Psoas muscle (tissue), 8 donors: ENCODE measurements around the gene NRP2. TPM values are rescaled to one million over a fixed set of nuclear protein-coding genes. Genes with fewer than 3 reads are reported as not detected.

ENCODE experiments used
- ATAC-seq, 4 donors: fragments of 200-7000 bp; cut with Tn5 transposase; one replicate each; pipeline ENCODE4 v1.9.1; 2020; ENCODE audit warnings: moderate library complexity in 3 of 4, mild to moderate bottlenecking in 2 of 4
- DNase-seq, 2 donors: peaks; one replicate each; pipeline ENCODE4 v3.0.0-alpha.2; 2020
- H3K27ac ChIP-seq: fragments of 200-600 bp; one replicate; pipeline ENCODE4 v1.8.0; 2022
- H3K27me3 ChIP-seq, 3 donors: fragments of 200-600 bp in 1 of 3; one replicate each; pipeline versions ENCODE4 v1.6.1 to v1.8.0; 2013 to 2022; ENCODE audit warnings: low read length in 2 of 3, mild to moderate bottlenecking in 2 of 3, moderate library complexity in 1 of 3; ENCODE audit not compliant: insufficient read depth in 3 of 3
- H3K36me3 ChIP-seq, 2 donors: fragments of 200-600 bp in 1 of 2; one replicate each; pipeline versions ENCODE4 v1.6.1 to v1.8.0; 2013 to 2022; ENCODE audit warnings: low read depth in 1 of 2, mild to moderate bottlenecking in 1 of 2, moderate library complexity in 1 of 2; ENCODE audit not compliant: insufficient read depth in 1 of 2
- H3K4me1 ChIP-seq: fragments of 200-600 bp; one replicate; pipeline ENCODE4 v1.8.0; 2022
- H3K4me3 ChIP-seq: fragments of 200-600 bp; one replicate; pipeline ENCODE4 v1.8.0; 2022; ENCODE audit warnings: mild to moderate bottlenecking
- H3K9me3 ChIP-seq: fragments of 200-600 bp; one replicate; pipeline ENCODE4 v1.8.0; 2022
- CTCF ChIP-seq: fragments of 200-600 bp; IDR thresholded peaks from one replicate; pipeline ENCODE4 v1.8.0; 2022; ENCODE audit warnings: antibody characterized with exemption
- WGBS, 3 donors: extraction: QIAGEN DNeasy Blood & Tissue Kit; methylation state at CpG; one replicate each; pipeline versions ENCODE4 v1.1.6 to v1.1.7; 2013; 5-methylcytosine and 5-hydroxymethylcytosine counted together
- intact Hi-C, 2 donors: fragments of 100-400 bp; cut with DNase I; formaldehyde crosslinking; loops; one replicate each; pipeline versions ENCODE4 v1.11.0 to v1.14.2; 2022
- polyA plus RNA-seq, 3 donors: library from polyadenylated mRNA; stranded (reverse); fragments of 200-250 nt; gene quantifications; one replicate each; pipeline ENCODE4 v1.2.3, GENCODE V29; 2013
- total RNA-seq, 4 donors: library from RNA; stranded (reverse); fragmentation: NEBNext Ultra II Directional in 2 of 4; extraction: Animal tissue kit (Norgen Biotek cat#: 25700) in 2 of 4; gene quantifications; one replicate each; pipeline versions ENCODE4 v1.2.1 to v1.2.4, GENCODE V29; 2021 to 2023
- donor health status: healthy with polysubstance abuse.
- donor health status: DM: no; HTN: no; CAD: no; lungs with moderate emphysema.
- donor health status: Bipolar disorder and iron deficiency.
- donor health status: healthy.
- donor health status: DM: yes; HTN: yes; CAD: no.
- donor health status: DM: no; HTN: no; CAD: no.
- donor health status: DM: no; HTN: no; CAD: no.
- donor health status: DM: yes; HTN: yes; CAD: no.

The NRP2 gene
- total and polyA plus RNA-seq, 7 donors = 0.67 to 6.9 (median 2.4) TPM

GRCh38 chr2:205730191-205730590 lies 47.9 kb downstream of the NRP2 start:
- ATAC-seq (no peak), DNase-seq (no peak)
- intact Hi-C loops = no loop called here
- Histone ChIP-seq H3K27me3 (no peaks in the 10 kb centered on the region), H3K4me1 (peaks cover 3% of the 10 kb centered on the region), H3K4me3 (no peak overlapping the region), H3K36me3 (no peaks in the 10 kb centered on the region), H3K27ac (no peak overlapping the region), H3K9me3 (no peaks in the 10 kb centered on the region)
- TF ChIP-seq CTCF = no peak
- WGBS, 3 donors = 42 to 67% (median 56%) methylated on average over 9 of the region's 9 CpGs

GRCh38 chr2:205730701-205731582 lies 48.6 kb downstream of the NRP2 start:
- H3K27me3 ChIP-seq = no peaks in the 10 kb centered on the region
- intact Hi-C loops = no loop called here
- no peak overlapping the region for H3K27ac ChIP-seq
- H3K9me3 ChIP-seq = no peaks in the 10 kb centered on the region
- DNase-seq (no peak), ATAC-seq (no peak)
- 73 to 90% (median 79%) methylated on average over 9 of the region's 9 CpGs for WGBS, 3 donors
- H3K4me3 ChIP-seq = no peak overlapping the region
- H3K4me1 ChIP-seq = peaks cover 3% of the 10 kb centered on the region
- no peak for TF ChIP-seq CTCF
- H3K36me3 ChIP-seq = no peaks in the 10 kb centered on the region

- H3K27ac ChIP-seq = no peak overlapping the region
- ATAC-seq (no peak), DNase-seq (no peak)
- H3K4me1 ChIP-seq = peaks cover 3% of the 10 kb centered on the region
- H3K4me3 ChIP-seq = no peak overlapping the region
- H3K36me3 ChIP-seq = no peaks in the 10 kb centered on the region
- intact Hi-C loops = no loop called here
- no peaks in the 10 kb centered on the region for H3K9me3 ChIP-seq
- TF ChIP-seq CTCF = no peak
- no peaks in the 10 kb centered on the region for H3K27me3 ChIP-seq
- 59 to 67% (median 63%) methylated on average over 4 of the region's 4 CpGs for WGBS, 3 donors
These were observed 49.3 kb downstream of the NRP2 start for GRCh38 chr2:205731583-205731981.

- DNase-seq (no peak), ATAC-seq (no peak)
- WGBS, 3 donors = 89 to 93% (median 91%) methylated on average over 9 of the region's 9 CpGs
- Histone ChIP-seq H3K27ac (no peak overlapping the region), H3K27me3 (no peaks in the 10 kb centered on the region), H3K4me1 (peaks cover 3% of the 10 kb centered on the region), H3K9me3 (no peaks in the 10 kb centered on the region), H3K36me3 (no peaks in the 10 kb centered on the region), H3K4me3 (no peak overlapping the region)
- TF ChIP-seq CTCF = no peak
- intact Hi-C loops = no loop called here
These were observed 50.0 kb downstream of the NRP2 start for GRCh38 chr2:205732314-205732713.
